ENCODE data around the gene TAOK3. TPM values are rescaled to one million over a fixed set of nuclear protein-coding genes. Genes with fewer than 3 reads are reported as not detected.

TAOK3 gene
- total and polyA plus RNA-seq, 2 of the 8 experiments (the other 6 are each of a cell fraction or from before 2014, with no cell fraction given) = 5.2 to 9.3 TPM

- WGBS, 2 experiments (ENCODE audit: extremely low coverage in 1 of 2, insufficient coverage in 1 of 2, insufficient read length in 1 of 2, insufficient replicate concordance in 2 of 2, low coverage in 1 of 2, low lambda C conversion rate in 2 of 2, missing lambda C conversion rate in 1 of 2) = 85% methylated on average over 2 of the region's 2 CpGs; no CpG with 5 or more reads in 1 of the 2 experiments
- H3K56ac ChIP-seq (replicated peaks; ENCODE audit: insufficient read length, low read depth, low read length) = no peak overlapping the region
- H3K79me2 ChIP-seq (ENCODE audit: control insufficient read depth in 1 of 2, insufficient read depth in 2 of 2, low read length in 2 of 2) = no peaks in the 10 kb centered on the region
- FAIRE-seq (no peak), DNase-seq (ENCODE audit: low read depth in 1 of 2, low spot score in 2 of 2) (no peak)
- no peak overlapping the region for H3K9ac ChIP-seq (replicated peaks in 1 of 4; ENCODE audit: extremely low read depth in 1 of 4, low read depth in 3 of 4, low read length in 3 of 4)
- no peak overlapping the region for H3K4ac ChIP-seq (replicated peaks; ENCODE audit: insufficient read length, low read depth, low read length)
- H3K36me3 ChIP-seq (ENCODE audit: control insufficient read depth in 2 of 4, insufficient read depth in 4 of 4, low read length in 3 of 4) = no peaks in the 10 kb centered on the region
- no peak overlapping the region for H3K4me3 ChIP-seq (ENCODE audit: extremely low read depth in 1 of 4, insufficient read depth in 2 of 4, low read depth in 3 of 4, low read length in 4 of 4)
- no peak overlapping the region for H2AK5ac ChIP-seq (ENCODE audit: low read depth, low read length)
- H2AFZ ChIP-seq (ENCODE audit: low read length) = no peak overlapping the region
- no peak overlapping the region for H4K8ac ChIP-seq (ENCODE audit: extremely low read depth, insufficient read depth, low read length)
- H3K79me1 ChIP-seq (ENCODE audit: low read depth, low read length) = no peaks in the 10 kb centered on the region
- ChIA-PET POLR2A (ENCODE audit: partially characterized antibody) (no interaction called here), CTCF (ENCODE audit: partially characterized antibody) (interaction anchor here (0.9 to 1.1 kb wide), 2 partner anchors 11 to 146 kb away, joined by 3 read pairs; no protein-coding TSS in a partner anchor)
- H3K23me2 ChIP-seq (ENCODE audit: low read depth, low read length) = no peaks in the 10 kb centered on the region
- no peak overlapping the region for H3K23ac ChIP-seq (ENCODE audit: insufficient read length)
- no peak overlapping the region for H3K27ac ChIP-seq (ENCODE audit: low read depth, low read length)
- H2BK5ac ChIP-seq (ENCODE audit: low read depth, low read length) = no peak overlapping the region
- no peak overlapping the region for H4K5ac ChIP-seq (ENCODE audit: insufficient read length, low read depth, low read length)
- no peak overlapping the region for H4K91ac ChIP-seq (replicated peaks; ENCODE audit: insufficient read length, low read length)
- H3K4me1 ChIP-seq (replicated peaks in 1 of 4; ENCODE audit: control insufficient read depth in 3 of 4, insufficient read depth in 4 of 4, low read length in 3 of 4) = no peaks in the 10 kb centered on the region
- no peak overlapping the region for H2BK120ac ChIP-seq (replicated peaks; ENCODE audit: low read depth, low read length)
- no peaks in the 10 kb centered on the region for H3K27me3 ChIP-seq (replicated peaks in 1 of 4; ENCODE audit: control insufficient read depth in 3 of 4, extremely low read depth in 1 of 4, insufficient read depth in 3 of 4, low read length in 3 of 4)
- no peaks in the 10 kb centered on the region for H3K9me3 ChIP-seq (ENCODE audit: insufficient read depth in 2 of 2, low read depth in 1 of 2, low read length in 1 of 2)
- no peak overlapping the region for H3K18ac ChIP-seq (ENCODE audit: extremely low read depth, low read length)
- no peak overlapping the region for H2BK20ac ChIP-seq (ENCODE audit: low read length)
- no peak overlapping the region for H2BK12ac ChIP-seq (ENCODE audit: low read depth, low read length)
- no peak overlapping the region for H3K14ac ChIP-seq (ENCODE audit: insufficient read length)
- H4K20me1 ChIP-seq (replicated peaks in 1 of 2; ENCODE audit: control insufficient read depth in 1 of 2, insufficient read depth in 2 of 2, low read length in 2 of 2) = no peaks in the 10 kb centered on the region
- no peak overlapping the region for H2BK15ac ChIP-seq (ENCODE audit: low read length)
- H3K4me2 ChIP-seq (ENCODE audit: insufficient read depth in 1 of 2, low read depth in 2 of 2, low read length in 2 of 2) = no peak overlapping the region
- TF ChIP-seq NRF1 (IDR thresholded peaks at IDR 0.05; ENCODE audit: low read depth, low read length) (no peak), BACH1 (IDR thresholded peaks at IDR 0.05; ENCODE audit: low read length) (no peak), BRCA1 (IDR thresholded peaks at IDR 0.05; ENCODE audit: low read depth, low read length) (no peak), SP2 (IDR thresholded peaks at IDR 0.05; ENCODE audit: low read length) (no peak), POU5F1 (IDR thresholded peaks at IDR 0.05; ENCODE audit: low read depth, low read length) (no peak), SIN3A (conservative IDR thresholded peaks at IDR 0.05 in 1 of 2, IDR thresholded peaks at IDR 0.05 in 1 of 2; ENCODE audit: low read depth in 1 of 2, low read length in 2 of 2) (no peak), SP4 (IDR thresholded peaks at IDR 0.05; ENCODE audit: low read length) (no peak), CREB1 (IDR thresholded peaks at IDR 0.05) (no peak), TAF1 (IDR thresholded peaks at IDR 0.05; ENCODE audit: low read depth, low read length) (no peak), NANOG (IDR thresholded peaks at IDR 0.05; ENCODE audit: insufficient read depth, low read depth, low read length, poor library complexity, severe bottlenecking) (no peak), ZNF274 (IDR thresholded peaks at IDR 0.05; ENCODE audit: borderline replicate concordance, extremely low read depth, low read length) (no peak), HDAC2 (IDR thresholded peaks at IDR 0.05; ENCODE audit: borderline replicate concordance in 1 of 2, low read depth in 2 of 2, low read length in 2 of 2) (no peak), USF2 (IDR thresholded peaks at IDR 0.05; ENCODE audit: low read length) (no peak)
- TF ChIP-seq, protein P1, sequence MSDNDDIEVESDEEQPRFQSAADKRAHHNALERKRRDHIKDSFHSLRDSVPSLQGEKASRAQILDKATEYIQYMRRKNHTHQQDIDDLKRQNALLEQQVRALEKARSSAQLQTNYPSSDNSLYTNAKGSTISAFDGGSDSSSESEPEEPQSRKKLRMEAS (IDR thresholded peaks at IDR 0.05) = no peak
These were observed 61.0 kb downstream of the TAOK3 start for GRCh38 chr12:118311666-118312065.
